NCI-H1092 (cell line): Measurements from ENCODE around the gene LSAMP.

Source experiments
- DNase-seq: peaks from one replicate; lab custom pipeline; 2025; lab: John Stamatoyannopoulos, UW

The LSAMP gene

DNA sequence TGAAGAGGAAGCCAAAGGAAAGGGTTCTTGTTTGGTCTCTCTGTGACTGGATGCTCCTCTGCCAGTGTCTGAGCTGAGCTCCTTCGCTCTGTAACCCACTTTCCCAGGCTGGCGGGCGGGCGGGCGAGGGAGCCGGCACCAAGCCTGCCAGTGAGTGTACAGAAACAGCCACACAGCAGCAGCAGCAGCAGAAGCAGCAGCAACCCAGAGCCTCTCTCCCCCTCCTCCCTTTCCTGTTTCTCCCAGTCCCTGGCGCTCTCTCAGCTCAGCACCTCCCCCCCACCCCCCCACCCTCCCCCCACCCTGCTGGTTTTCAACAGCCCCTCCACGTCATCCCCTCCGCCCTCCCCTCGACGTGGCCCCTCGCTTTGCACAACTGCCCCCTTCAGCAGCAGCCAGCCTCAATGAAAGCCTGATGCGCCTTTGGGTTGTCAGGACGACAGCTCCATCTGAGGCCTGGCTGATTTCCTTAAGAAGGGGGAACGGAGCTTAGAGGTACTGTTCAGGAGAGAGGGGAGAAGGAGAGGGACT lies at the start of gene LSAMP:
TSS of gene LSAMP (minus strand) at position 177 of the 531 bp plus-strand sequence.
- DNase-seq = peak; percentile 50

GRCh38 chr3:116492379-116492778 lies 47.1 kb upstream of the LSAMP start:
- DNase-seq = no peak

DNA sequence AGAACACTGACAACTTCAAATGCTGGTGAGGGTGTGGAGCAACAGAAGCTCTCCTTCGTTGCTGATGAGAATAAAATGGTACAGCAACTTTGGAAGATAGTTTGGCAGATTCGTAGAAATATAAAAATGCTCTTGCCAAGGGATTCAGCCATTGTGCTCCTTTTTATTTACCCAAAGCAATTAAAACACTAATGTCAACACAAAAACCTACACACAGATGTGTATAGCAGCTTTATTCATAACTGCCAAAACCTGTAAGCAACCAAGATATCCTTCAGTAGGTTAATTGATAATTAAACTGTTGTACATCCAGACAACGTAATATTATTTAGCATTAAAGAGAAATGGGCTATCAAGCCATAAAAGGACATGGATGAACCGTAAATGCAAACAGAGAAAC lies 37.8 kb upstream of the LSAMP start:
- no peak for DNase-seq

- DNase-seq = peak; percentile 23
Measured at GRCh38 chr3:116476691-116477090, 31.4 kb upstream of the LSAMP start.

GRCh38 chr3:116474801-116475200 lies 29.5 kb upstream of the LSAMP start:
- no peak for DNase-seq

DNA sequence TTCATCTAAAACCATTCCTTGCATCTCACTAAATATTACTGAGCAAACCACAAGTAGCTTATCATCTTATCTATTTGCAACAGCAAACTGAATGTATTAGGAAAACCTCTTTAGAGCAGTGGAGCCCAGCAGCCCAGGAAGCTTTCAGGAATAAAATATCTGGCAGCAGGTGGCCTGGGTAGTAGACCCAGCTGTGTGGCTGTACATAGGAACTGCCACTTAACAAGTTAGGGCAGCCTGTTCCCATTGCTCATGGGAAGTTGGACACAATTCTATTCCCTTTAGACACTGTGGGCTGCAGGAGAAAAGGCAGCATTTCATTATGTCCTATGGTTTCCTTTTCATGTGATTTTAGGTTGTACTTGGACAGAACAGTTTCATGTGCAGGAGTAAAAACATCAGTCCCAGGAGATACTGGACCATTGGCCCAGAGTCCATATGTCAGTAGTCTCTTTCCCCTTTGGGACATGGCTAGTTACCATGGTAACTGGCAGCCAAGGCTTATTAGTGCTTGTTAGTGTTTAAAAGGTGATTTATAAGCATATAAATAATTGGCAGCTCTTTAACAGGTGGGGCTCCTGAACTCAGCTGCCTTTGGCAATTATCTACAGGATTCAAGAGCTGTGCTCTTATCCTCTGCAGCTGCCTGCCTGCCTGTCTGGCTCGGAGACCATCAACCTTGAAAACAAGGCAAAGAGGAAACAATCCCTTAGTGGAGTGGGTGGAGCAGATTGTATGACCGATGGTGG lies 28.9 kb upstream of the LSAMP start:
- DNase-seq = peak; percentile 92

- DNase-seq = no peak
Measured at GRCh38 chr3:116473602-116474001, 28.3 kb upstream of the LSAMP start.

DNA sequence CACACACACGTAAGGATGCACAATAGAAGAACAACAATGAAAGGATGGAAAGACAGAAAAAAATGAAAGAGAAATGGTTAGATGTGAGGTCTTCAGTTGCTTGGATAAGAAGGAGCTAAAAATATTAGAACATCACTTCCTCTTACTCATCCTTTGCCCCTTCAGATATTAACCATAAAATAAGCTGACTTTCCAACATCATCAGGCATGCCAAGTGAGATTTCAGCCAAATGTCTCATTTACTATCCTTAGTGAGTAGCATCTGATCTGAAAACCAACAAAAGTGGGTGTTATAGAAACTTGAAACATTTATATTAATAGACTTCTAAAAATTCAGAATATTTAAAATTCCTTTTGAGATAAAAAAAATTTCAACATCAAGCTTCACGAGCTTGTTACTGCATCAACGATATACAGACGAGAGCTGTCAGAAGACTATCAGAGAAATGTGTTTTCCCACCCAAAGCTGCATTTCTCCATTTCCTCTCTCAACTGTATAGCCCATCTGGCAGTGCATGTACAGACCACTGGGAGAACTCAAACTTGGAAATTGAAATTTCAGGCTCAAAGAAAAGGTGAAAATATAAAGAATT lies 25.4 kb upstream of the LSAMP start:
- DNase-seq = no peak

DNA sequence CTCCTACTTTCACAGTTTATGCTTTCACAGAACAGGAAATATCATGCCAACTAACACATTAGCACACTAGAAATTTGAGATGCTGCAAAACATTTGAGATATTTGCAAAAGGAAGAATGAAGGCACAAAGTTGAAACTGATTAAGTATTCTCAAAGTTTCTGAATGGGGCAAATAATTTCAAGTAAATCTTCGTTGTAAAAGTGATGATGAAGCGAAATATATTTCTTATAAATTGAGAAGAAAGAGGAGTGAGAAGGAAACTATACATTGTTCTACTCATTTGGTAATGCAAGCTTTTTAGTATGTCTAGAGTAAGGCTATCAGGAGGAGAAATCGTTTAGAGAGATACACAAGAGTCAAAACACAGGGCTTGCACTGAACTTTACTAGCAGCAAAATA lies 24.3 kb upstream of the LSAMP start:
- no peak for DNase-seq

DNA sequence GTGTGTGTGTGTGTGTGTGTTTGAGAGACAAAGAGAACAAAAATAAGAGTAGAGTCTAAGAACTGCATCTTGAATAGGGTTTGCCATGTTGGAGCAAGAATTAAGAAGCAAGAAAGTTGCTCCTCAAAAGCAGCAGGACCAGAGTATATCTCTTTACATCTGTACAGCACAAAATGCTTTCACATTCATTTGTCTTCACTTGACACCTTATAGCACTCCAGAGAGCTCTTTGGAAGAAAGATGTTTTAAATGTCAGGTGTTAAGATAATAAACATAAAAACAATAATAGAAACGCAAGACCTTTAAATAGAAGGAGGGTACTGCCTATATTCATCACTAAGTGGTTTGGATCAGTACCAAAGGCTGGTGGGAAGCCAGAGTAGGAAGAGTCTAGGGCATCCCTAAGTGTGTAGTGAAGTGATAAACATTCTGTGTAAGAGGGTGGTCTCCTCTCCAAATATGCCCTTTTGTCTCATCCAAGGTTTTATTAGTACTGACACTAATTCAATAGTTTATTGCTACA lies 19.1 kb upstream of the LSAMP start:
- DNase-seq = no peak

- no peak for DNase-seq
Measured at GRCh38 chr3:116453666-116454346, 8.5 kb upstream of the LSAMP start.

DNA sequence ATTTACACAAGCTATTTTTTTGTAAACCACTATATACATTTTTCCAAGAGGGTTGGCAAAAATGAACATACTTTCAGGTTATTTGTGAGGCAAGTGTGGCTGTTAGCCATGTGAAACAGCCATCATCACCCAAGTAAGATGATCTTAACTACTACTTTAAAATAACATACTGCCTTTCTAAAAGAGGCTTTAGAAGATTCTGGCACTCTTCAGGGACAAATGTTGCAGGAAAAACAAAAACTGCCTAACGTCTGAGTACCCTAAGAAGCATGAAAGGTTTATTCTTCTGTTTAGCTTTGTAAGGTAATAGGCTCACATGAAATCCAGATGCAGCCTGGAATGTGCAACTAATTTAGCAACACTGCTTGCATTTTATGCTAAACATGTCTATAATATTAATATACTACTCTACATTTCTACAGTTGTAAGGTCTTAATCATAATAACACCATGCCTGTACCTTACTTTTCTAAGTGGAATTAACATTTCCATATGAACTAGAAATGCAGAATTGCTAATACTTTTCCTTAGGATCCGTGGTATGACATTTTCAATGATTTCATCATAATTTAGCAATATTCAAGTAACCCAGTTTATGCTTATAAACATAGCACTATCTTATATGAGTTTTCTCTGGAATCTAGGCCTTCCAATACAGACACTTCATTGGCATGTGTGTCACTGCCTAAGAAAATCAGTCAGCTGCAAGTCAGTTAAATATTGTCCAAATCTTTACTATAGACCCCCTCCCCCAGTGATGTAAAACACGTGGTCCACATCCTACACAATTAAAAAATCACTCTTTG lies 4.5 kb upstream of the LSAMP start:
- no peak for DNase-seq

DNA sequence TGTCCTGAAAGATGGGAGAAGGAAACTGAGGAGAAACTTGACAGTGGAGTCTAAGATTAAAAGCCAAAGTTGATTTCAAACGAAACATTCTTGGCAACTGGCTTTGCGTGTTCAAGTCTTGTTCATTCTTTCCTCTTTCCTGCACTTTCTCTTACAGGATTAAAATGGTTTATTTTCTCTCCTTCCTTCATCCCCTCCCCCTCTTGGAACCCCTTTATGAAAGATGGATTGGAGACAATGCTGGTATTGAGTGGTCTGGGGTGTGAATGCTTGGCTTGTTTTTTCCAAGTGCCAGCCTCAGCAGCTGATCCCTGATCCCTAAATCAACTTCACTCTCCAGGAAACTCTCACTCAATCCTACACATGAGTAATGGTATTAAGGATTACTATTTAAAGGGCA lies 703 bp upstream of the LSAMP start:
- DNase-seq = no peak

GRCh38 chr3:116444819-116445310 lies 422 bp downstream of the LSAMP start:
- DNase-seq = peak; percentile 50

DNA sequence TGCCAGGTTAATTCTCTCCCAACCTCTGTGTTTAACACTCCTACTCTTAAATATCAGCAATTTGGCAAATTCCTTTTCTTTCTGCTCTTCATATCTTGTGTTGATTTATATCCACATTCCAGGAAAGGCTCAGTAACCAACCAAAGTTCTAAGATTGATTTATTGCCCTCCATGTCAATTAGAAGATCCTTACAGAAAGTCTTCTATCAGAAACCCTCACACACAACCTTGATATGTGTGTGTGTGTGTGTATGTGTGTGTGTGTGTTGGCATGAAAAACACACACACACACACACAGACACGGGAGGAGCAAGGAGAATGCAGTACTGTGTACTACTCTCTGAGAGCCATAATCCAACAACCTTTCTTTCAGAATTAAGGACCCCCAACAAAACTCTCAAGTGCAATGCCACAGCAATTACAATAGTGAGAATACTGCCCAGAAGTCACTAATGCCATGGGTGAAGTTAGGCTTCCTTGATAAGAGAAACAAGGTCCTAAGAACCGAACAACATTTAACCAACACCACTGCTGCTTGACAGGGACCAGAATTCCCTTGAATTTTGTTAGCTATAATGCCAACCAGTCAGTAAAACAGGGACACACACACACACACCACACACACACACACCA lies 1.1 kb downstream of the LSAMP start:
- DNase-seq = no peak

- no peak for DNase-seq
Measured at GRCh38 chr3:116443191-116443661, 2.1 kb downstream of the LSAMP start.

- DNase-seq = no peak
Measured at GRCh38 chr3:116442331-116443021, 2.8 kb downstream of the LSAMP start.

DNA sequence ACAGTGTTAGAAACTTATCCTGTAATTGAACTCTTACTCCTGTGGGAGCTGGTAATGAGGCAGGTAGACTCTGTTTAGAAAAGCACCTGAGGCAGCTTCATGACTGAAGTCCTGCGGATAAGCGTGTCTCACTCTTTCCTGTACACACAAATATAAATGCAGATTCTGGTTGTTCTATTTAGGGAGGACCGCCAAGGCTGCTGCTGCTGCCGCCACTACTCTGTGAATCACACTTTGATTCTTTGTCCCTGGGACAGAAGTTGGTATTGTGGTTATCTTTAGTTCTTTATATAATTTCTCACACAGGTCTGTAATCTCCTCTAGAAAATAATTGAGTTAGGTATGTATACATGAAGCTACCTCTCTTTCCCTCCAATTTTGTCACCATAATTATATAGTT lies 3.6 kb downstream of the LSAMP start:
- no peak for DNase-seq

DNA sequence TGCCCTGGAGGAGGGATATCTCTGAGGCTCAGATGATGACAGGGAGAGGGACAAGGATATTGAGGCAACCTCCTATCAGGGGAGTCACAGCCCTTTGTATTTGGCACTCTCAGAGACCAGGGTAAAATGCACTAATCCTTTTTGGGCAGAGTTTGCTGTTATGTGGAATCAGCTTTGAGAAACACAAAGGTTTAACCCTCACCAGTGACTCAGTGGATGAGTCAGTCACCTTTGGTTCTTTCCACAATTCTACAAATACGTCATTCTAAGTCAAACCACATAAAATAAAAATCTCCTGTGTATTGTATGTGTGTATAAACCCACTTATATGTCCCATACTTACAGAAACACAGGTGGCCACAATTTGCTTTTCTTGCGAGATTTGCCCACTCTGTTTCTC lies 5.1 kb downstream of the LSAMP start:
- DNase-seq = no peak

- DNase-seq = no peak
Measured at GRCh38 chr3:116433552-116433951, 11.7 kb downstream of the LSAMP start.

DNA sequence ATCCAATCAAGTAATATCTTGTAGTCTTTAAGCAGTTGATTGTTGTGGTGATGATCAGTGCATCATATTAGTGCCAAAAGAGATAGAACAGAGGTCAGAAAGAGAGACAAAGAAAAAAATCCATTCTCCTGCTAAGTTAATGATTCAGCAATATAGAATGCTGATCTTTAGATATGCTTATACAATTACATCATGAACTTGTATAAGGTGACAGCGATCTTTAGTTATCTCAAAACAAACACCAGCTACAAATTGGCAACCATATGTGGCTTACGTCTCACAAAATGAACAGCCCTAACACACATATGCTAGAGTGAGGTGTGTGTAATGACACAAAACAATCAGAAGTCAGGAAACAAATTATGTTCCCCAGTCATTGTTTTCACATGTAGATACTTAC lies 12.5 kb downstream of the LSAMP start:
- DNase-seq = no peak
